Endothelial cell (in vitro differentiated cells): ENCODE measurements around the gene SH2D6. TPM values are rescaled to one million over a fixed set of nuclear protein-coding genes. Genes with fewer than 3 reads are reported as not detected.

ENCODE experiments used
- DNase-seq: peaks from one replicate; pipeline ENCODE4 v3.0.0; 2021; ENCODE audit warnings: low spot score
- H3K27ac Mint-ChIP-seq: one replicate; pipeline ENCODE4 v1.8.0; 2021; ENCODE audit warnings: mixed read lengths, inconsistent platforms; ENCODE audit not compliant: unreplicated experiment
- H3K27me3 Mint-ChIP-seq: one replicate; pipeline ENCODE4 v1.8.0; 2021; ENCODE audit warnings: mild to moderate bottlenecking, moderate library complexity, mixed read lengths, inconsistent platforms; ENCODE audit not compliant: unreplicated experiment
- H3K36me3 Mint-ChIP-seq: one replicate; pipeline ENCODE4 v1.8.0; 2021; ENCODE audit warnings: mild to moderate bottlenecking, low read depth, mixed read lengths, inconsistent platforms; ENCODE audit not compliant: unreplicated experiment
- H3K4me1 Mint-ChIP-seq: one replicate; pipeline ENCODE4 v1.8.0; 2021; ENCODE audit warnings: mild to moderate bottlenecking, mixed read lengths, inconsistent platforms; ENCODE audit not compliant: unreplicated experiment
- H3K4me3 Mint-ChIP-seq: one replicate; pipeline ENCODE4 v1.8.0; 2021; ENCODE audit warnings: mild to moderate bottlenecking, mixed read lengths, inconsistent platforms; ENCODE audit not compliant: unreplicated experiment
- H3K9me3 Mint-ChIP-seq: one replicate; pipeline ENCODE4 v1.8.0; 2021; ENCODE audit warnings: mixed read lengths, inconsistent platforms; ENCODE audit not compliant: unreplicated experiment
- total RNA-seq: library from RNA; stranded (reverse); fragmentation: NEBNext Ultra II Directional; extraction: Animal tissue kit (Norgen Biotek cat#: 25700); gene quantifications from one replicate; pipeline ENCODE4 v1.2.1, GENCODE V29; 2021; ENCODE audit not compliant: unreplicated experiment
- TF ChIP-seq, protein P1 (sequence below): fragments of 200-600 bp; sonication (generic); IDR thresholded peaks from one replicate; pipeline ENCODE4 v1.5.0; 2021; ENCODE audit warnings: antibody characterized with exemption; ENCODE audit not compliant: unreplicated experiment

Gene SH2D6
- total RNA-seq, 1 donor from 2014 or later = 0.33 TPM

- peaks cover 18% of the 10 kb centered on the region for H3K36me3 Mint-ChIP-seq
- DNase-seq = no peak
- peaks cover 6% of the 10 kb centered on the region for H3K27me3 Mint-ChIP-seq
- no peaks in the 10 kb centered on the region for H3K9me3 Mint-ChIP-seq
- H3K4me3 Mint-ChIP-seq = no peak overlapping the region
- TF ChIP-seq, protein P1, sequence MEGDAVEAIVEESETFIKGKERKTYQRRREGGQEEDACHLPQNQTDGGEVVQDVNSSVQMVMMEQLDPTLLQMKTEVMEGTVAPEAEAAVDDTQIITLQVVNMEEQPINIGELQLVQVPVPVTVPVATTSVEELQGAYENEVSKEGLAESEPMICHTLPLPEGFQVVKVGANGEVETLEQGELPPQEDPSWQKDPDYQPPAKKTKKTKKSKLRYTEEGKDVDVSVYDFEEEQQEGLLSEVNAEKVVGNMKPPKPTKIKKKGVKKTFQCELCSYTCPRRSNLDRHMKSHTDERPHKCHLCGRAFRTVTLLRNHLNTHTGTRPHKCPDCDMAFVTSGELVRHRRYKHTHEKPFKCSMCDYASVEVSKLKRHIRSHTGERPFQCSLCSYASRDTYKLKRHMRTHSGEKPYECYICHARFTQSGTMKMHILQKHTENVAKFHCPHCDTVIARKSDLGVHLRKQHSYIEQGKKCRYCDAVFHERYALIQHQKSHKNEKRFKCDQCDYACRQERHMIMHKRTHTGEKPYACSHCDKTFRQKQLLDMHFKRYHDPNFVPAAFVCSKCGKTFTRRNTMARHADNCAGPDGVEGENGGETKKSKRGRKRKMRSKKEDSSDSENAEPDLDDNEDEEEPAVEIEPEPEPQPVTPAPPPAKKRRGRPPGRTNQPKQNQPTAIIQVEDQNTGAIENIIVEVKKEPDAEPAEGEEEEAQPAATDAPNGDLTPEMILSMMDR = no peak
- no peak overlapping the region for H3K27ac Mint-ChIP-seq
- H3K4me1 Mint-ChIP-seq = peaks cover 3% of the 10 kb centered on the region
Measured at GRCh38 chr2:85387754-85388153, 30.8 kb upstream of the SH2D6 start.

- TF ChIP-seq, protein P1 = no peak
- DNase-seq = no peak
- no peak overlapping the region for H3K4me3 Mint-ChIP-seq
- H3K27ac Mint-ChIP-seq = no peak overlapping the region
- peaks cover 3% of the 10 kb centered on the region for H3K27me3 Mint-ChIP-seq
- peaks cover 21% of the 10 kb centered on the region for H3K36me3 Mint-ChIP-seq
- no peaks in the 10 kb centered on the region for H3K4me1 Mint-ChIP-seq
- no peaks in the 10 kb centered on the region for H3K9me3 Mint-ChIP-seq
Measured at GRCh38 chr2:85388878-85389538, 29.5 kb upstream of the SH2D6 start.

DNA sequence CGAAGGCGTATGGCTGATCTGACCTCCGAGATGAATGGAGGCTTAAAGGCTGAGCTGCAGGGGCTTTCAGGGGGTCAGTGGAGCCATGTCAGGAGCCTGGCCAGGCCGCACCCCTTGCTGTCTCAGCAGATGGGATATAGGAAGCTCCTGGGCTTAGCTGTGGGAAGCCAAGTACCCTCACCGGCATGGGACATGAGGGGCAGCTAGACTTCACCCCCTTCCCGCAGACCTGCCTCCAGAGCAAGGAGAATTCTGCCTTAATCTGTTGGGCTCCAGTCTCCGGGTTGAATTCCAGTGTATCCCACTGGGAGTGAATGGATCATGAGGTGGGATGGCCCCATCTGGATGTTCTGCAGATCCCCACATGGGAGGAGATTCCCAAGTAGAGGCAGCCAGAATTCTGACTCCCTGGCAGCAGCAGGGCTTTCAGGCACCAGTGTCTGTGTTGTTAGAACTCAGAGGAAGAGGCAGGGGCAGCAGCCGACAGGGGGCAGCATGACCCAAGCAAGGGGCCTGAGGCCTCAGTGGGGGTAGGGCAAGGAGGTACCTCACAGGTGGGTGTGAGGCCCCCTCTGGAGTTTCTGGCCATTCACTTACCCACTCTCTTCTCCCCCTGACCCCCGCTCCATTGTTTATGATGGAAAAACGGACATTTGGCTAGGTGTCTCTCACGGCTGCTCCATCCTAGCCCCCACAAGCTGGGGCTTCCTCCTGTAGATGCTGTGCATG lies 27.4 kb upstream of the SH2D6 start:
- TF ChIP-seq, protein P1 = peak; percentile 59
- Mint-ChIP-seq H3K27ac (no peak overlapping the region), H3K4me1 (no peaks in the 10 kb centered on the region), H3K27me3 (peaks cover 3% of the 10 kb centered on the region), H3K9me3 (no peaks in the 10 kb centered on the region), H3K4me3 (peak overlapping the region; percentile 51), H3K36me3 (peaks cover 17% of the 10 kb centered on the region)
- peak; percentile 74 for DNase-seq

DNA sequence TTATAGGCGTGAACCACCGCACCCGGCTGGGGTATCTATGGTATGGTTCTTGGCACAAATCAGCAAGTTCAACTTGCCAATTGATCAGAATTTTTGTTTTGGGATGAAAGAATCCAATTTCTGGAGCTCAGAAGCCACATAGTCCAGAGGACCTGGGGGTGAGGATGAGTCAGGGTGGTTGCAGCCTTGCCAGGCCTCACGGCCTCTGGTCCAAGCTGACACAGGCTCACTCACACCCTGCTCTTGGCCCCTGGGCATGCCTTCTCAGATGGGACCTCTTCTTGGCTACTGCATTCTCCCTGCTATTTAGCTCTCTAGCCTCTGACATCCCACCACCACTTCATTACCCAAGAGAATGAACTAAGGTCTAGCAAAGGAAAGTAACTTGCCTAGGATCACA lies 24.7 kb upstream of the SH2D6 start:
- TF ChIP-seq, protein P1 = no peak
- Mint-ChIP-seq H3K27me3 (peaks cover 6% of the 10 kb centered on the region), H3K4me1 (peaks cover 8% of the 10 kb centered on the region), H3K27ac (no peak overlapping the region), H3K4me3 (no peak overlapping the region), H3K9me3 (no peaks in the 10 kb centered on the region), H3K36me3 (peaks cover 19% of the 10 kb centered on the region)
- no peak for DNase-seq

DNA sequence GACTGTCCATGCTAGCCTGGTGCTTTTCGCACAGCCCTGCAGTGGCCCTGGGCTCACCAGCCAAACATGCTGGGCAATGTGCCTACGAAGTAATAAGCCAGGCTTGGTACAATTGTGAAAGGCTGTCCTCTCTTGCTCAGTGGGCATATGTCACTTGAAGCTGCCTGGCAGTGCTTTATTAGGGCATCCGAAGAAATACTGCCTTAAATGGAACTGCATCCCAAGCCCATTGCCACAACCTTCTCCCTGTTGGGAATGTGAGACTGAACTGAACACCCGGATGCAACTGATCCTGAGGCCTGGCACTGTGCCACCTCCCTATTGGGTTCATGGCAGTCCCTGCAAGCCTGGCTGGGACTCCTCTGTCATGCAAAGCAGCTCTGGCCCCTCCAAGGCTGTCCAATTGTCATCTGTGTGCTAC lies 24.2 kb upstream of the SH2D6 start:
- Mint-ChIP-seq H3K4me3 (no peak overlapping the region), H3K27ac (no peak overlapping the region), H3K36me3 (peaks cover 15% of the 10 kb centered on the region), H3K4me1 (peaks cover 8% of the 10 kb centered on the region), H3K9me3 (no peaks in the 10 kb centered on the region), H3K27me3 (peaks cover 6% of the 10 kb centered on the region)
- TF ChIP-seq, protein P1 = no peak
- DNase-seq = no peak
